ENCODE measurements around the gene SIPA1. TPM values are rescaled to one million over a fixed set of nuclear protein-coding genes. Genes with fewer than 3 reads are reported as not detected.
A peak's percentile ranks its signal among the peaks of the same experiment; 100 is the strongest.

SIPA1 gene
- total and polyA plus RNA-seq, 2 of the 13 experiments (the other 11 are each of a cell fraction or from before 2014, with no cell fraction given) = 5.8 to 7.7 TPM

DNA sequence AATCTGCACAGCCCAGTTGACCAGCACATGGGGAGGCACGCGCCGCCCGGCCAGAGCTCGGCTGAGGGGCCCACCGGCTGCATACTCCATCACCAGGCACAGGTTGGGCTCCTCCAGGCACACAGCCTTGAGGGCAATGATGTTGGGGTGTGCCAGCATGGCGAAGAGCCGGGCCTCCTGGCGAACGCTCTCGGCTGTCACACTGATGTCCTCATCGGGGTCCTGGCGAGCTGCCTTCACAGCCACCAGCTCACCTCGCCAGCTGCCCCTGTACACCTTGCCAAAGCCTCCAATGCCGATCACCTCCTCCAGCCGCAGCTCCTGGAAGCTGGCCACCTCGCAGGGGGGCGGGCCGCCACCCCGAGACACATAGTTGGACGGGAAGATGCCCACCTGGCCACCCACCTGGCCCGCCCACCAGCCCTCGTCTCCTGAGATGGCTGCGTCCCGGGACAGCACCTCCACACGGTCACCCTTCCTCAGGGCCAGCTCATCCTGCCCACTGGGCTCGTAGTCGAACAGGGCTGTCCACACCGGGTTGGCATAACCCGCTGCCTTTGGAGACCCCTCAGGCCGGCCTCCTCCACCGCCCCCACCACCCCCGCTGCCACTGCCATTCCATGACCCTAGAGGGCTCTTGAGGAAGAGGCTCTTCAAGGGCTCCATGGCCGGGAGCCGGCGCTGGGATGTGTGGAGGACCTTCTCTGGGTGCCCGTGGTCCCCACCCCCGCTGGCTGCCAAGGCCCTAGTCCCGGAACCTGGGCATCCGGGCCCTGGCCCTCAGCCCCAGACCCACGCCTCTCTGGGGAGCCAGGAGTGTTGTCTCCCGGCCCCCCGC lies 24.6 kb upstream of the SIPA1 start (continued):
- TF ChIP-seq, protein P1, sequence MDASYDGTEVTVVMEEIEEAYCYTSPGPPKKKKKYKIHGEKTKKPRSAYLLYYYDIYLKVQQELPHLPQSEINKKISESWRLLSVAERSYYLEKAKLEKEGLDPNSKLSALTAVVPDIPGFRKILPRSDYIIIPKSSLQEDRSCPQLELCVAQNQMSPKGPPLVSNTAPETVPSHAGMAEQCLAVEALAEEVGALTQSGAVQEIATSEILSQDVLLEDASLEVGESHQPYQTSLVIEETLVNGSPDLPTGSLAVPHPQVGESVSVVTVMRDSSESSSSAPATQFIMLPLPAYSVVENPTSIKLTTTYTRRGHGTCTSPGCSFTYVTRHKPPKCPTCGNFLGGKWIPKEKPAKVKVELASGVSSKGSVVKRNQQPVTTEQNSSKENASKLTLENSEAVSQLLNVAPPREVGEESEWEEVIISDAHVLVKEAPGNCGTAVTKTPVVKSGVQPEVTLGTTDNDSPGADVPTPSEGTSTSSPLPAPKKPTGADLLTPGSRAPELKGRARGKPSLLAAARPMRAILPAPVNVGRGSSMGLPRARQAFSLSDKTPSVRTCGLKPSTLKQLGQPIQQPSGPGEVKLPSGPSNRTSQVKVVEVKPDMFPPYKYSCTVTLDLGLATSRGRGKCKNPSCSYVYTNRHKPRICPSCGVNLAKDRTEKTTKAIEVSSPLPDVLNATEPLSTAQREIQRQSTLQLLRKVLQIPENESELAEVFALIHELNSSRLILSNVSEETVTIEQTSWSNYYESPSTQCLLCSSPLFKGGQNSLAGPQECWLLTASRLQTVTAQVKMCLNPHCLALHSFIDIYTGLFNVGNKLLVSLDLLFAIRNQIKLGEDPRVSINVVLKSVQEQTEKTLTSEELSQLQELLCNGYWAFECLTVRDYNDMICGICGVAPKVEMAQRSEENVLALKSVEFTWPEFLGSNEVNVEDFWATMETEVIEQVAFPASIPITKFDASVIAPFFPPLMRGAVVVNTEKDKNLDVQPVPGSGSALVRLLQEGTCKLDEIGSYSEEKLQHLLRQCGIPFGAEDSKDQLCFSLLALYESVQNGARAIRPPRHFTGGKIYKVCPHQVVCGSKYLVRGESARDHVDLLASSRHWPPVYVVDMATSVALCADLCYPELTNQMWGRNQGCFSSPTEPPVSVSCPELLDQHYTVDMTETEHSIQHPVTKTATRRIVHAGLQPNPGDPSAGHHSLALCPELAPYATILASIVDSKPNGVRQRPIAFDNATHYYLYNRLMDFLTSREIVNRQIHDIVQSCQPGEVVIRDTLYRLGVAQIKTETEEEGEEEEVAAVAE (CRISPR knock-in tag; IDR thresholded peaks at IDR 0.05; ENCODE audit: borderline replicate concordance) = no peak
- TF ChIP-seq NFE2L1 (CRISPR knock-in tag; IDR thresholded peaks at IDR 0.05; ENCODE audit: borderline replicate concordance) = 0 out of 2 replicates have a peak, but pooled peaks have one; percentile 36
- TF ChIP-seq ZNF598 (CRISPR knock-in tag; IDR thresholded peaks at IDR 0.05; ENCODE audit: borderline replicate concordance) = no peak
- no peak for TF ChIP-seq HMGA1 (CRISPR knock-in tag; conservative IDR thresholded peaks at IDR 0.05)
- TF ChIP-seq ZNF720 (CRISPR knock-in tag; IDR thresholded peaks at IDR 0.05) = no peak
- TF ChIP-seq ZBTB3 (CRISPR knock-in tag; IDR thresholded peaks at IDR 0.05; ENCODE audit: borderline replicate concordance, low read depth) = no peak
- no peak for TF ChIP-seq ZSCAN25 (CRISPR knock-in tag; IDR thresholded peaks at IDR 0.05)
- TF ChIP-seq HNF4A (CRISPR knock-in tag; IDR thresholded peaks at IDR 0.05) = 0 out of 2 replicates have a peak, but pooled peaks have one; percentile 1
- TF ChIP-seq ZSCAN30 (CRISPR knock-in tag; IDR thresholded peaks at IDR 0.05) = no peak
- TF ChIP-seq, protein P2, sequence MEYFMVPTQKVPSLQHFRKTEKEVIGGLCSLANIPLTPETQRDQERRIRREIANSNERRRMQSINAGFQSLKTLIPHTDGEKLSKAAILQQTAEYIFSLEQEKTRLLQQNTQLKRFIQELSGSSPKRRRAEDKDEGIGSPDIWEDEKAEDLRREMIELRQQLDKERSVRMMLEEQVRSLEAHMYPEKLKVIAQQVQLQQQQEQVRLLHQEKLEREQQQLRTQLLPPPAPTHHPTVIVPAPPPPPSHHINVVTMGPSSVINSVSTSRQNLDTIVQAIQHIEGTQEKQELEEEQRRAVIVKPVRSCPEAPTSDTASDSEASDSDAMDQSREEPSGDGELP (IDR thresholded peaks at IDR 0.05; ENCODE audit: borderline replicate concordance, low read depth) = no peak
- 0 out of 2 replicates have a peak, but pooled peaks have one; percentile 19 for TF ChIP-seq FOXO1 (CRISPR knock-in tag; IDR thresholded peaks at IDR 0.05)
- TF ChIP-seq STAT5B (CRISPR knock-in tag; IDR thresholded peaks at IDR 0.05) = no peak
- peak; percentile 59; the same call in 1 of the 2 replicates for TF ChIP-seq HNRNPL (IDR thresholded peaks at IDR 0.05; ENCODE audit: low read depth, low read length)
- no peak for TF ChIP-seq GATAD1 (CRISPR knock-in tag; IDR thresholded peaks at IDR 0.05)
- no peak for TF ChIP-seq ZNF24 (IDR thresholded peaks at IDR 0.05)
- TF ChIP-seq, protein P3, sequence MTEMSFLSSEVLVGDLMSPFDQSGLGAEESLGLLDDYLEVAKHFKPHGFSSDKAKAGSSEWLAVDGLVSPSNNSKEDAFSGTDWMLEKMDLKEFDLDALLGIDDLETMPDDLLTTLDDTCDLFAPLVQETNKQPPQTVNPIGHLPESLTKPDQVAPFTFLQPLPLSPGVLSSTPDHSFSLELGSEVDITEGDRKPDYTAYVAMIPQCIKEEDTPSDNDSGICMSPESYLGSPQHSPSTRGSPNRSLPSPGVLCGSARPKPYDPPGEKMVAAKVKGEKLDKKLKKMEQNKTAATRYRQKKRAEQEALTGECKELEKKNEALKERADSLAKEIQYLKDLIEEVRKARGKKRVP (CRISPR knock-in tag; IDR thresholded peaks at IDR 0.05) = no peak
- no peak for TF ChIP-seq RFXANK (CRISPR knock-in tag; IDR thresholded peaks at IDR 0.05)
- TF ChIP-seq ZBTB21 (CRISPR knock-in tag; IDR thresholded peaks at IDR 0.05) = no peak
- TF ChIP-seq, protein P4, sequence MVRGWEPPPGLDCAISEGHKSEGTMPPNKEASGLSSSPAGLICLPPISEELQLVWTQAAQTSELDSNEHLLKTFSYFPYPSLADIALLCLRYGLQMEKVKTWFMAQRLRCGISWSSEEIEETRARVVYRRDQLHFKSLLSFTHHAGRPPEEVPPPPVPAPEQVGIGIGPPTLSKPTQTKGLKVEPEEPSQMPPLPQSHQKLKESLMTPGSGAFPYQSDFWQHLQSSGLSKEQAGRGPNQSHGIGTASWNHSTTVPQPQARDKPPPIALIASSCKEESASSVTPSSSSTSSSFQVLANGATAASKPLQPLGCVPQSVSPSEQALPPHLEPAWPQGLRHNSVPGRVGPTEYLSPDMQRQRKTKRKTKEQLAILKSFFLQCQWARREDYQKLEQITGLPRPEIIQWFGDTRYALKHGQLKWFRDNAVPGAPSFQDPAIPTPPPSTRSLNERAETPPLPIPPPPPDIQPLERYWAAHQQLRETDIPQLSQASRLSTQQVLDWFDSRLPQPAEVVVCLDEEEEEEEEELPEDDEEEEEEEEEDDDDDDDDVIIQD (CRISPR knock-in tag; IDR thresholded peaks at IDR 0.05; ENCODE audit: low read depth) = no peak
- no peak for TF ChIP-seq KLF13 (CRISPR knock-in tag; IDR thresholded peaks at IDR 0.05)
- TF ChIP-seq, protein P5, sequence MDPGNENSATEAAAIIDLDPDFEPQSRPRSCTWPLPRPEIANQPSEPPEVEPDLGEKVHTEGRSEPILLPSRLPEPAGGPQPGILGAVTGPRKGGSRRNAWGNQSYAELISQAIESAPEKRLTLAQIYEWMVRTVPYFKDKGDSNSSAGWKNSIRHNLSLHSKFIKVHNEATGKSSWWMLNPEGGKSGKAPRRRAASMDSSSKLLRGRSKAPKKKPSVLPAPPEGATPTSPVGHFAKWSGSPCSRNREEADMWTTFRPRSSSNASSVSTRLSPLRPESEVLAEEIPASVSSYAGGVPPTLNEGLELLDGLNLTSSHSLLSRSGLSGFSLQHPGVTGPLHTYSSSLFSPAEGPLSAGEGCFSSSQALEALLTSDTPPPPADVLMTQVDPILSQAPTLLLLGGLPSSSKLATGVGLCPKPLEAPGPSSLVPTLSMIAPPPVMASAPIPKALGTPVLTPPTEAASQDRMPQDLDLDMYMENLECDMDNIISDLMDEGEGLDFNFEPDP (CRISPR knock-in tag; conservative IDR thresholded peaks at IDR 0.05) = no peak
